Endothelial cell of umbilical vein (primary cell): Measurements from ENCODE around the gene CLDN5. TPM values are rescaled to one million over a fixed set of nuclear protein-coding genes. Genes with fewer than 3 reads are reported as not detected.

ENCODE experiments used
- BruUV-seq: library from RNA; stranded (reverse); fragments of 400-500 nt; replicated peaks from 2 replicates; lab custom pipeline; 2021; lab: Mats Ljungman, UMichigan
- CTCF ChIA-PET: fragments of 300-600, 350-600 bp; sonication (Branson Sonifier 250); formaldehyde crosslinking; loops from one replicate; lab custom pipeline; 2021; ENCODE audit warnings: antibody characterized with exemption, inconsistent platforms; lab: Charles Lee
- POLR2A ChIA-PET: fragments of 300-600, 350-600 bp; sonication (Branson Sonifier 250); formaldehyde crosslinking; loops from one replicate; lab custom pipeline; 2021; ENCODE audit warnings: antibody characterized with exemption, inconsistent platforms; lab: Charles Lee
- DNase-seq: peaks from one replicate; pipeline ENCODE4 v3.0.0-alpha.2; 2011; ENCODE audit warnings: low read depth, low spot score
- FAIRE-seq: peaks from 2 replicates; lab custom pipeline; 2011; peaks lifted over from hg19 to GRCh38; lab: Jason Lieb, UNC
- H2AFZ ChIP-seq: 2 replicates; pipeline ENCODE4 v1.6.0; 2012; ENCODE audit warnings: low read depth, low read length, control low read depth, inconsistent platforms
- H3K27ac ChIP-seq: 2 replicates; pipeline ENCODE4 v1.5.1; 2011; ENCODE audit warnings: low read depth, mild to moderate bottlenecking, control low read depth, low read length, moderate library complexity; ENCODE audit not compliant: insufficient read depth
- H3K27me3 ChIP-seq, 2 experiments: 2 replicates each; pipeline versions ENCODE4 v1.6.0 to v1.6.1; 2011; ENCODE audit warnings: low read length in 2 of 2, mixed read lengths in 1 of 2; ENCODE audit not compliant: control insufficient read depth in 2 of 2, insufficient read depth in 2 of 2
- H3K36me3 ChIP-seq, 2 experiments: 2 replicates in 1 of 2; 3 replicates in 1 of 2; pipeline ENCODE4 v1.5.1; 2011; ENCODE audit warnings: low read length in 2 of 2, mild to moderate bottlenecking in 1 of 2, moderate library complexity in 1 of 2; ENCODE audit not compliant: control insufficient read depth in 2 of 2, insufficient read depth in 2 of 2; ENCODE audit errors: extremely low read depth in 1 of 2
- H3K4me1 ChIP-seq: 3 replicates; pipeline ENCODE4 v1.5.1; 2011; ENCODE audit warnings: mild to moderate bottlenecking, low read length; ENCODE audit not compliant: control insufficient read depth, insufficient read depth; ENCODE audit errors: extremely low read depth
- H3K4me2 ChIP-seq: 2 replicates; pipeline ENCODE4 v1.6.1; 2011; ENCODE audit warnings: low read length, control low read depth, mixed read lengths; ENCODE audit not compliant: insufficient read depth
- H3K4me3 ChIP-seq, 3 experiments: fragments of 200-600 bp in 1 of 3; sonication (generic), shearing (Covaris generic) in 1 of 3; replicated peaks in 1 of 3; 2 replicates each; pipeline ENCODE4 v1.5.1; 2011 to 2016; ENCODE audit warnings: control low read depth in 3 of 3, low read length in 3 of 3, mild to moderate bottlenecking in 2 of 3, inconsistent platforms in 1 of 3, low read depth in 1 of 3, moderate library complexity in 1 of 3; ENCODE audit not compliant: insufficient read depth in 1 of 3
- H3K79me2 ChIP-seq: 2 replicates; pipeline ENCODE4 v1.6.0; 2012; ENCODE audit warnings: low read length, inconsistent platforms; ENCODE audit not compliant: control insufficient read depth, insufficient read depth
- H3K9ac ChIP-seq: replicated peaks from 2 replicates; pipeline ENCODE3; 2011; ENCODE audit warnings: low read length, control low read depth; ENCODE audit not compliant: insufficient read depth; ENCODE audit errors: extremely low read depth
- H3K9me1 ChIP-seq: replicated peaks from 3 replicates; pipeline ENCODE4 v1.6.0; 2011; ENCODE audit warnings: mild to moderate bottlenecking, low read length; ENCODE audit not compliant: control insufficient read depth, insufficient read depth; ENCODE audit errors: extremely low read depth
- H3K9me3 ChIP-seq: replicated peaks from 2 replicates; pipeline ENCODE4 v1.5.1; 2012; ENCODE audit warnings: low read length, inconsistent platforms; ENCODE audit not compliant: control insufficient read depth, insufficient read depth
- H4K20me1 ChIP-seq: replicated peaks from 2 replicates; pipeline ENCODE3; 2011; ENCODE audit warnings: mild to moderate bottlenecking, low read length; ENCODE audit not compliant: control insufficient read depth, insufficient read depth; ENCODE audit errors: extremely low read depth
- EZH2 ChIP-seq: IDR thresholded peaks from 2 replicates; pipeline ENCODE4 v1.6.1; 2012; ENCODE audit warnings: borderline replicate concordance, low read depth, mild to moderate bottlenecking, moderate library complexity, low read length, inconsistent platforms; ENCODE audit not compliant: severe bottlenecking
- FOS ChIP-seq: IDR thresholded peaks from 2 replicates; pipeline ENCODE4 v1.6.1; 2011; ENCODE audit warnings: mild to moderate bottlenecking, low read length, moderate library complexity, borderline replicate concordance; ENCODE audit not compliant: insufficient read depth
- GATA2 ChIP-seq: IDR thresholded peaks from 2 replicates; pipeline ENCODE4 v1.7.0; 2011; ENCODE audit warnings: low read depth, mild to moderate bottlenecking, moderate library complexity, mixed read lengths, low read length; ENCODE audit not compliant: insufficient read length, insufficient read depth
- JUN ChIP-seq: IDR thresholded peaks from 2 replicates; pipeline ENCODE4 v1.6.1; 2011; ENCODE audit warnings: borderline replicate concordance, low read depth; ENCODE audit not compliant: insufficient read length, insufficient read depth
- MYC ChIP-seq: IDR thresholded peaks from one replicate; pipeline ENCODE4 v1.6.1; 2011; ENCODE audit warnings: mild to moderate bottlenecking, low read depth, low read length
- POLR2A ChIP-seq: IDR thresholded peaks from 2 replicates; pipeline ENCODE4 v1.6.1; 2012; ENCODE audit warnings: low read depth, mild to moderate bottlenecking, control low read depth, low read length
- POLR2AphosphoS5 ChIP-seq: IDR thresholded peaks from 2 replicates; pipeline ENCODE4 v1.6.1; 2012; ENCODE audit warnings: low read depth, mild to moderate bottlenecking, control low read depth, low read length, moderate library complexity; ENCODE audit not compliant: insufficient read depth
- dilution Hi-C: fragments of 300-500 bp; cut with MboI; formaldehyde crosslinking; loops from one replicate; pipeline ENCODE4 v1.15.0; 2019; ENCODE audit warnings: low sequenced_read_pairs; ENCODE audit not compliant: extremely low pct_ligation_motif_present
- intact Hi-C: fragments of 100-400 bp; cut with micrococcal nuclease; formaldehyde crosslinking; loops from one replicate; pipeline ENCODE4 v1.10.0; 2022
- polyA plus RNA-seq, 4 experiments: library from polyadenylated mRNA; depleted of rRNA in 3 of 4; stranded (reverse) in 3 of 4; unstranded in 1 of 4; fragments of >200 nt; gene quantifications; 2 replicates each; pipeline versions ENCODE4 v1.2.1 to v1.2.3, GENCODE V29; 2011 to 2012; ENCODE audit warnings: missing spikeins in 1 of 4
- total RNA-seq: library from RNA; stranded (reverse); gene quantifications from 2 replicates; pipeline ENCODE4 v1.2.3, GENCODE V29; 2021
- TF ChIP-seq, protein P1 (sequence below), 2 donors: IDR thresholded peaks; 1 replicate in 1 of 2; 2 replicates in 1 of 2; pipeline ENCODE4 v1.5.1; 2011; ENCODE audit warnings: low read length in 2 of 2, mild to moderate bottlenecking in 2 of 2, moderate library complexity in 2 of 2, control low read depth in 1 of 2, inconsistent platforms in 1 of 2, low read depth in 1 of 2; ENCODE audit not compliant: insufficient read depth in 1 of 2; ENCODE audit errors: extremely low read depth in 1 of 2
- TF ChIP-seq, protein P2 (sequence below): IDR thresholded peaks from 2 replicates; pipeline ENCODE4 v1.6.1; 2011; ENCODE audit not compliant: insufficient read depth, insufficient read length

Gene CLDN5
- total and polyA plus RNA-seq, 2 donors (not counting 3 experiments of a cell fraction or from before 2014, with no cell fraction given), result 198 to 252 TPM

DNA sequence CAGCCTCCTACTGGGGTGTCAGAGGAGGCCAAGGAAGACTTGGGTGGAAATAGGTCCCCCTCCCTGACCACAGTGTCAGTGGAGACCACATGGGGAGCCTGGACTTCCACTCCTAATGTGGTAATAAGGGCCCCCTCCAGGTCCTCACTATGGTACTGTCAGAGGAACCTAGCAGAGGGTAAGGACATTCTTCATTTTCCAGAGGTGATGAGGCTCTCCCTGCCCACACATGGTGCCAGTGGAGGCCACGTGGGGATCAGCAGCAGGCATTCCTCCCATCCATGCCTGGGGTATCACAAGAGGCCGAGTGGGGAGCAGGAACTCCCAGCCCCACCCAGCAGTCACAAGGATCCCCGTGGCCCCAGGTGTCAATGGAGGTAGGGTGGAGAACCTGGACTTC, 6.5 kb upstream of the CLDN5 start:
- H4K20me1 ChIP-seq, result no peaks in the 10 kb centered on the region
- peaks cover 40% of the 10 kb centered on the region for H3K4me1 ChIP-seq
- no peak for FAIRE-seq
- no peaks in the 10 kb centered on the region for H3K9me3 ChIP-seq
- intact Hi-C loops, result no loop called here
- dilution Hi-C loops, result no loop called here
- ChIA-PET CTCF (interaction anchor here (0.7 to 1.7 kb wide), 2 partner anchors 24 to 80 kb away, joined by 5 to 6 read pairs; no protein-coding TSS in a partner anchor), POLR2A (no interaction called here)
- no peak overlapping the region for H3K4me2 ChIP-seq
- H3K9ac ChIP-seq, result no peak overlapping the region
- no peak overlapping the region for H3K27ac ChIP-seq
- no peak for TF ChIP-seq POLR2AphosphoS5
- TF ChIP-seq GATA2, result no peak
- no peak for TF ChIP-seq MYC
- TF ChIP-seq POLR2A, result no peak
- BruUV-seq, result no TSS peak
- no peaks in the 10 kb centered on the region for H3K27me3 ChIP-seq
- H3K4me3 ChIP-seq, result no peak overlapping the region
- no peak overlapping the region for H2AFZ ChIP-seq
- no peaks in the 10 kb centered on the region for H3K36me3 ChIP-seq
- H3K79me2 ChIP-seq, result no peaks in the 10 kb centered on the region
- no peak for DNase-seq
- H3K9me1 ChIP-seq, result no peaks in the 10 kb centered on the region

DNA sequence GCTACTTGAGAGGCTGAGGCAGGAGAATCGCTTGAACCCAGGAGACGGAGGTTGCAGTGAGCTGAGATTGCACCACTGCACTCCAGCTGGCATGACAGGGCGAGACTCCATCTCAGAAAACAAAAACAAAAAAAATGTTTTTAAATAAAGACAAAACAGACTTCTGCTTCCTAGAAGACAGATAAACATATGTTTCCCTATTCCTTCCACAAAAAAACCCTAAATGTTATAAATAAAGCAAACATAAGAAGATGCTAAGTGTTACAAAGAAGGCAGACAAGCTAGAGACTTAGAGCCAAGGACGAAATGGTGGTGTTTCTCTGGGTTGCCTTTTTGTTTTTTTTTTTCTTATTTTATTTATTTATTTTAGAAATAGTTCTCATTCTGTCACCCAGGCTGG, 5.6 kb upstream of the CLDN5 start:
- FAIRE-seq (no peak), DNase-seq (no peak)
- TF ChIP-seq POLR2A, result no peak
- TF ChIP-seq, protein P1, sequence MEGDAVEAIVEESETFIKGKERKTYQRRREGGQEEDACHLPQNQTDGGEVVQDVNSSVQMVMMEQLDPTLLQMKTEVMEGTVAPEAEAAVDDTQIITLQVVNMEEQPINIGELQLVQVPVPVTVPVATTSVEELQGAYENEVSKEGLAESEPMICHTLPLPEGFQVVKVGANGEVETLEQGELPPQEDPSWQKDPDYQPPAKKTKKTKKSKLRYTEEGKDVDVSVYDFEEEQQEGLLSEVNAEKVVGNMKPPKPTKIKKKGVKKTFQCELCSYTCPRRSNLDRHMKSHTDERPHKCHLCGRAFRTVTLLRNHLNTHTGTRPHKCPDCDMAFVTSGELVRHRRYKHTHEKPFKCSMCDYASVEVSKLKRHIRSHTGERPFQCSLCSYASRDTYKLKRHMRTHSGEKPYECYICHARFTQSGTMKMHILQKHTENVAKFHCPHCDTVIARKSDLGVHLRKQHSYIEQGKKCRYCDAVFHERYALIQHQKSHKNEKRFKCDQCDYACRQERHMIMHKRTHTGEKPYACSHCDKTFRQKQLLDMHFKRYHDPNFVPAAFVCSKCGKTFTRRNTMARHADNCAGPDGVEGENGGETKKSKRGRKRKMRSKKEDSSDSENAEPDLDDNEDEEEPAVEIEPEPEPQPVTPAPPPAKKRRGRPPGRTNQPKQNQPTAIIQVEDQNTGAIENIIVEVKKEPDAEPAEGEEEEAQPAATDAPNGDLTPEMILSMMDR (IDR thresholded peaks at IDR 0.05; ENCODE audit: extremely low read depth in 1 of 2, insufficient read depth in 1 of 2, low read depth in 1 of 2, low read length in 2 of 2), result no peak
- no peak for TF ChIP-seq JUN
- TF ChIP-seq POLR2AphosphoS5, result no peak
- no peak for TF ChIP-seq MYC
- no peak for TF ChIP-seq EZH2
- TF ChIP-seq, protein P2, sequence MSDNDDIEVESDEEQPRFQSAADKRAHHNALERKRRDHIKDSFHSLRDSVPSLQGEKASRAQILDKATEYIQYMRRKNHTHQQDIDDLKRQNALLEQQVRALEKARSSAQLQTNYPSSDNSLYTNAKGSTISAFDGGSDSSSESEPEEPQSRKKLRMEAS, result no peak
- no peak for TF ChIP-seq FOS
- TF ChIP-seq GATA2, result no peak
- H3K9me3 ChIP-seq, result no peaks in the 10 kb centered on the region
- no TSS peak for BruUV-seq
- H3K4me3 ChIP-seq, result no peak overlapping the region
- dilution Hi-C loops (no loop called here), intact Hi-C loops (no loop called here)
- H2AFZ ChIP-seq, result no peak overlapping the region
- ChIA-PET CTCF (interaction anchor here (1.1 to 1.8 kb wide), 4 partner anchors 15 to 100 kb away, joined by 3 to 7 read pairs (median 4); no protein-coding TSS in a partner anchor), POLR2A (no interaction called here)
- no peak overlapping the region for H3K27ac ChIP-seq
- no peaks in the 10 kb centered on the region for H3K9me1 ChIP-seq
- no peak overlapping the region for H3K9ac ChIP-seq
- no peaks in the 10 kb centered on the region for H4K20me1 ChIP-seq
- H3K36me3 ChIP-seq, result no peaks in the 10 kb centered on the region
- H3K4me2 ChIP-seq, result no peak overlapping the region
- H3K79me2 ChIP-seq, result no peaks in the 10 kb centered on the region
- no peaks in the 10 kb centered on the region for H3K27me3 ChIP-seq
- peaks cover 43% of the 10 kb centered on the region for H3K4me1 ChIP-seq
